DMS79 (cell line): Measurements from ENCODE around the gene MFSD11.
A peak's percentile ranks its signal among the peaks of the same experiment; 100 is the strongest.
"Not testable (repeated sequence)": the region's sequence is repeated elsewhere in the genome, so short reads cannot be mapped to it uniquely, and the experiment has no call there.

Source experiments
- DNase-seq: peaks from one replicate; lab custom pipeline; 2025; lab: John Stamatoyannopoulos, UW

Gene MFSD11

GRCh38 chr17:76797241-76797840, 59.4 kb downstream of the MFSD11 start:
- DNase-seq = no peak

- DNase-seq = no peak
Measured at GRCh38 chr17:76801706-76802105, 63.8 kb downstream of the MFSD11 start.

GRCh38 chr17:76805319-76805718, 67.4 kb downstream of the MFSD11 start:
- DNase-seq = no peak

GRCh38 chr17:76806151-76806550, 68.2 kb downstream of the MFSD11 start:
- DNase-seq = not testable (repeated sequence)

- DNase-seq = not testable (repeated sequence)
Measured at GRCh38 chr17:76806767-76807166, 68.8 kb downstream of the MFSD11 start.

GRCh38 chr17:76808326-76808725, 70.4 kb downstream of the MFSD11 start:
- no peak for DNase-seq

- peak; percentile 61 for DNase-seq
Measured at GRCh38 chr17:76810956-76811355, 73.0 kb downstream of the MFSD11 start.

GRCh38 chr17:76811834-76812233, 73.9 kb downstream of the MFSD11 start:
- no peak for DNase-seq

- DNase-seq = no peak
Measured at GRCh38 chr17:76812263-76812662, 74.3 kb downstream of the MFSD11 start.

GRCh38 chr17:76812968-76813367, 75.0 kb downstream of the MFSD11 start:
- DNase-seq = no peak

- DNase-seq = not testable (repeated sequence)
Measured at GRCh38 chr17:76815907-76816589, 78.1 kb downstream of the MFSD11 start.

- no peak for DNase-seq
Measured at GRCh38 chr17:76816590-76817135, 78.7 kb downstream of the MFSD11 start.

- DNase-seq = peak; percentile 65
Measured at GRCh38 chr17:76820039-76820438, 82.1 kb downstream of the MFSD11 start.

- peak; percentile 81 for DNase-seq
Measured at GRCh38 chr17:76820561-76820960, 82.6 kb downstream of the MFSD11 start.

- DNase-seq = no peak
Measured at GRCh38 chr17:76822184-76822778, 84.4 kb downstream of the MFSD11 start.

GRCh38 chr17:76824093-76824492, 86.2 kb downstream of the MFSD11 start:
- DNase-seq = no peak

- DNase-seq = no peak
Measured at GRCh38 chr17:76826330-76827068, 88.6 kb downstream of the MFSD11 start.

- no peak for DNase-seq
Measured at GRCh38 chr17:76827736-76828135, 89.8 kb downstream of the MFSD11 start.
